Thymus (tissue), 11 donors: ENCODE measurements around the gene TLR9. TPM values are rescaled to one million over a fixed set of nuclear protein-coding genes. Genes with fewer than 3 reads are reported as not detected.

ENCODE experiments used
- DNase-seq, 9 donors: peaks; one replicate each; pipeline ENCODE4 v3.0.0-alpha.2; 2013; ENCODE audit warnings: low spot score in 9 of 9, low read depth in 6 of 9, missing footprints in 1 of 9
- H3K27ac ChIP-seq, 2 donors: one replicate each; pipeline ENCODE4 v1.5.1; 2013; ENCODE audit warnings: control low read depth in 1 of 2, low read depth in 1 of 2, low read length in 1 of 2, mild to moderate bottlenecking in 1 of 2, moderate library complexity in 1 of 2
- H3K27me3 ChIP-seq, 2 donors: one replicate each; pipeline ENCODE4 v1.5.1; 2013; ENCODE audit warnings: low read length in 1 of 2; ENCODE audit not compliant: control insufficient read depth in 2 of 2, insufficient read depth in 1 of 2
- H3K36me3 ChIP-seq, 2 donors: one replicate each; pipeline ENCODE4 v1.5.1; 2013; ENCODE audit warnings: low read length in 1 of 2, mild to moderate bottlenecking in 1 of 2, moderate library complexity in 1 of 2; ENCODE audit not compliant: control insufficient read depth in 2 of 2, insufficient read depth in 2 of 2
- H3K4me1 ChIP-seq, 2 donors: one replicate each; pipeline ENCODE4 v1.5.1; 2013; ENCODE audit warnings: low read length in 2 of 2; ENCODE audit not compliant: control insufficient read depth in 2 of 2, insufficient read depth in 2 of 2
- H3K4me3 ChIP-seq, 2 donors: one replicate each; pipeline ENCODE4 v1.5.1; 2013; ENCODE audit warnings: low read length in 2 of 2, control low read depth in 1 of 2, mild to moderate bottlenecking in 1 of 2
- H3K9me3 ChIP-seq, 2 donors: one replicate each; pipeline ENCODE4 v1.5.1; 2013; ENCODE audit warnings: low read length in 1 of 2, mild to moderate bottlenecking in 1 of 2; ENCODE audit not compliant: control insufficient read depth in 2 of 2, insufficient read depth in 1 of 2
- WGBS: extraction: QIAGEN DNeasy Blood & Tissue Kit; methylation state at CpG from one replicate; pipeline ENCODE4 v1.1.7; 2013; 5-methylcytosine and 5-hydroxymethylcytosine counted together
- polyA plus RNA-seq: library from polyadenylated mRNA; stranded (reverse); fragments of 200-250 nt; gene quantifications from one replicate; pipeline ENCODE4 v1.2.3, GENCODE V29; 2013
- total RNA-seq: library from RNA; stranded (reverse); fragments of 120-200 nt; gene quantifications from one replicate; pipeline ENCODE4 v1.2.4, GENCODE V29; 2013
- donor health status: healthy.

TLR9 gene
- total and polyA plus RNA-seq, 2 donors = 0.59 to 0.66 TPM

- Histone ChIP-seq H3K27ac (peak overlapping the region in 1 of 2 donors; percentile 33), H3K27me3 (peaks cover 0 to 10% of the 10 kb centered on the region in 2 donors), H3K36me3 (peaks cover 16 to 18% of the 10 kb centered on the region in 2 donors), H3K4me1 (peaks cover 26 to 64% of the 10 kb centered on the region in 2 donors), H3K4me3 (no peak overlapping the region), H3K9me3 (peaks cover 0 to 6% of the 10 kb centered on the region in 2 donors)
- 83% methylated on average over 9 of the region's 9 CpGs for WGBS
- DNase-seq = no peak
These were observed 18.6 kb upstream of the TLR9 start for GRCh38 chr3:52243791-52244628.

GRCh38 chr3:52242039-52242438 lies 16.6 kb upstream of the TLR9 start:
- H3K9me3 ChIP-seq = peaks cover 0 to 6% of the 10 kb centered on the region in 2 donors
- H3K27me3 ChIP-seq = peaks cover 0 to 10% of the 10 kb centered on the region in 2 donors
- H3K4me3 ChIP-seq = no peak overlapping the region
- H3K27ac ChIP-seq = no peak overlapping the region
- no peak for DNase-seq
- peaks cover 35 to 73% of the 10 kb centered on the region in 2 donors for H3K4me1 ChIP-seq
- 100% methylated on average over 1 of the region's 1 CpG for WGBS
- H3K36me3 ChIP-seq = no peaks in the 10 kb centered on the region

- peak overlapping the region in 1 of 2 donors; percentile 97 for H3K27ac ChIP-seq
- H3K27me3 ChIP-seq = peaks cover 0 to 8% of the 10 kb centered on the region in 2 donors
- peaks cover 2 to 6% of the 10 kb centered on the region in 2 donors for H3K36me3 ChIP-seq
- WGBS = 97% methylated on average over 4 of the region's 4 CpGs
- peaks cover 0 to 6% of the 10 kb centered on the region in 2 donors for H3K9me3 ChIP-seq
- H3K4me1 ChIP-seq = peaks cover 37 to 71% of the 10 kb centered on the region in 2 donors
- DNase-seq = no peak
- no peak overlapping the region for H3K4me3 ChIP-seq
These were observed 15.5 kb upstream of the TLR9 start for GRCh38 chr3:52240886-52241370.

- Histone ChIP-seq H3K4me3 (peak overlapping the region in 1 of 2 donors; percentile 93), H3K4me1 (peaks cover 35 to 72% of the 10 kb centered on the region in 2 donors), H3K36me3 (peaks cover 7 to 12% of the 10 kb centered on the region in 2 donors), H3K27me3 (peaks cover 0 to 5% of the 10 kb centered on the region in 2 donors), H3K27ac (peak overlapping the region; percentile 70 to 97), H3K9me3 (peaks cover 0 to 6% of the 10 kb centered on the region in 2 donors)
- WGBS = 86% methylated on average over 1 of the region's 1 CpG
- peak in 7 of 9 donors; percentile 45 to 87 (median 73) for DNase-seq
These were observed 14.8 kb upstream of the TLR9 start for GRCh38 chr3:52240059-52240885.

- H3K4me3 ChIP-seq = peak within 1 kb of the TSS; percentile 93
- under 1% methylated on average over 92 of the region's 92 CpGs for WGBS
- peaks cover 28 to 60% of the 10 kb centered on the region in 2 donors for H3K4me1 ChIP-seq
- no peaks in the 10 kb centered on the region for H3K27me3 ChIP-seq
- peaks cover 19 to 24% of the 10 kb centered on the region in 2 donors for H3K36me3 ChIP-seq
- H3K27ac ChIP-seq = peak within 1 kb of the TSS; percentile 96 to 97
- peak; percentile 51 to 93 (median 86) for DNase-seq
- peaks cover 0 to 6% of the 10 kb centered on the region in 2 donors for H3K9me3 ChIP-seq
These were observed 13.6 kb upstream of the TLR9 start, which contains the start of gene TWF2 for GRCh38 chr3:52238761-52239701. Gene TWF2, minus strand, starts transcription at chr3:52239158. Its CDS starts 142 bp downstream, at chr3:52239016.

DNA sequence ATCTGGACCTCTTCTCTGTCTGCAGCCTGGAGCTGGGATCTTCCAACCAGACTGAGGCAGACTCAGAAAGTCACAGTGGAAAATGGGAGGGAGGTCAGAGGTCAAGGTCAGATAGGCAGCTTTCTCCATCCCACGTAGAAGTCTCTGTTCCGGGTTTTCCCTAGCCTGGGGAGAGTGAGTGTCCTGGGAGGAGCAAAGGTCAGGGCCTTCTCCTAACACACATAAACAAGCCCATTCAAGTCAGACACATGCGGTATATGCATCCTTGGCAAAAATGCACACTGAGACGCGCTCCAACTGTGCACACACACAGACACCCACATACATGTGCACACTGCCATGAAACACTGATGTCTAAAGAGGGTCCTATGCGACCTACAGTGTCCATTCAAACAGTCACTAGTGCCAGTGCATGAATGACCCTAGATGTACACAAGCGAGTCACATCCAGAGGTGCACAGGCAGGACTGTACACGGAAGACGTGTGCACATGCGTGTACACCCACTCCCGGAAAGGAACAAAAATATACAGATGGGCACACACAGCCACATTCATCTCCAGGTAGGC lies 12.8 kb upstream of the TLR9 start:
- 28% methylated on average over 11 of the region's 11 CpGs for WGBS
- H3K4me1 ChIP-seq = peaks cover 28 to 56% of the 10 kb centered on the region in 2 donors
- no peak for DNase-seq

GRCh38 chr3:52237657-52238172 lies 12.3 kb upstream of the TLR9 start:
- Histone ChIP-seq H3K36me3 (peaks cover 28 to 33% of the 10 kb centered on the region in 2 donors), H3K4me1 (peaks cover 28 to 61% of the 10 kb centered on the region in 2 donors), H3K4me3 (peak overlapping the region; percentile 93), H3K27ac (peak overlapping the region; percentile 9 to 74), H3K27me3 (no peaks in the 10 kb centered on the region), H3K9me3 (no peaks in the 10 kb centered on the region)
- WGBS = 65% methylated on average over 8 of the region's 8 CpGs
- DNase-seq = no peak

More for the DNA sequence above, 12.8 kb upstream of the TLR9 start:
- Histone ChIP-seq H3K9me3 (no peaks in the 10 kb centered on the region), H3K27me3 (no peaks in the 10 kb centered on the region), H3K4me3 (peak overlapping the region; percentile 93), H3K36me3 (peaks cover 24 to 28% of the 10 kb centered on the region in 2 donors), H3K27ac (peak overlapping the region in 1 of 2 donors; percentile 96)
